GM18511 (cell line): Measurements from ENCODE around the gene TIMP3.

ENCODE experiments used
- ATAC-seq: cut with Tn5 transposase; IDR thresholded peaks from one replicate; pipeline ENCODE4 v1.9.1; 2021; ENCODE audit warnings: mild to moderate bottlenecking, moderate library complexity; ENCODE audit not compliant: unreplicated experiment

Gene TIMP3

GRCh38 chr22:32785321-32786026 is 16.0 kb upstream of the TIMP3 start:
- ATAC-seq, result no peak

- ATAC-seq, result no peak
Observed at GRCh38 chr22:32786027-32786418, 15.5 kb upstream of the TIMP3 start.

- no peak for ATAC-seq
Observed at GRCh38 chr22:32788904-32789624, 12.4 kb upstream of the TIMP3 start.

- ATAC-seq, result no peak
Observed at GRCh38 chr22:32789797-32790620, 11.5 kb upstream of the TIMP3 start.

- ATAC-seq, result no peak
Observed at GRCh38 chr22:32791056-32791455, 10.4 kb upstream of the TIMP3 start.

GRCh38 chr22:32791485-32791884 is 10.0 kb upstream of the TIMP3 start:
- no peak for ATAC-seq

- no peak for ATAC-seq
Observed at GRCh38 chr22:32793589-32793988, 7.9 kb upstream of the TIMP3 start.

GRCh38 chr22:32794449-32795213 is 6.9 kb upstream of the TIMP3 start:
- ATAC-seq, result no peak

- no peak for ATAC-seq
Observed at GRCh38 chr22:32795214-32795596, 6.3 kb upstream of the TIMP3 start.

- ATAC-seq, result no peak
Observed at GRCh38 chr22:32796865-32797573, 4.5 kb upstream of the TIMP3 start.

GRCh38 chr22:32799496-32799895 is 2.0 kb upstream of the TIMP3 start:
- ATAC-seq, result no peak

GRCh38 chr22:32800158-32800882 is 1.2 kb upstream of the TIMP3 start:
- no peak for ATAC-seq

- ATAC-seq, result no peak
Observed at GRCh38 chr22:32800994-32801536, 440 bp upstream of the TIMP3 start.

GRCh38 chr22:32802237-32802765 is 796 bp downstream of the TIMP3 start:
- ATAC-seq, result no peak

- no peak for ATAC-seq
Observed at GRCh38 chr22:32803020-32803737, 1.7 kb downstream of the TIMP3 start.

- no peak for ATAC-seq
Observed at GRCh38 chr22:32803738-32804435, 2.4 kb downstream of the TIMP3 start.

- no peak for ATAC-seq
Observed at GRCh38 chr22:32804531-32805360, 3.2 kb downstream of the TIMP3 start.
